SJCRH30 (cell line): ENCODE results near the gene NPHP4. TPM values are rescaled to one million over a fixed set of nuclear protein-coding genes. Genes with fewer than 3 reads are reported as not detected.

Experiments used
- DNase-seq, 2 experiments: peaks; one replicate each; pipeline ENCODE4 v3.0.0-alpha.2; 2015 to 2020
- H3K27ac ChIP-seq: fragments of 250-450 bp; sonication (Bioruptor Pico); 2 replicates; pipeline ENCODE4 v1.5.1; 2020; ENCODE audit warnings: mild to moderate bottlenecking, moderate library complexity
- H3K27me3 ChIP-seq: fragments of 250-450 bp; sonication (Bioruptor Pico); 2 replicates; pipeline ENCODE4 v1.5.1; 2020; ENCODE audit warnings: mild to moderate bottlenecking, moderate library complexity
- H3K36me3 ChIP-seq: fragments of 250-450 bp; sonication (Bioruptor Pico); 2 replicates; pipeline ENCODE4 v1.5.1; 2020; ENCODE audit warnings: mild to moderate bottlenecking, moderate library complexity
- H3K4me1 ChIP-seq: fragments of 250-450 bp; sonication (Bioruptor Pico); 2 replicates; pipeline ENCODE4 v1.5.1; 2020; ENCODE audit warnings: mild to moderate bottlenecking, moderate library complexity
- H3K4me3 ChIP-seq: fragments of 250-450 bp; sonication (Bioruptor Pico); 2 replicates; pipeline ENCODE4 v1.5.1; 2020; ENCODE audit warnings: mild to moderate bottlenecking, moderate library complexity
- H3K9me3 ChIP-seq: fragments of 250-450 bp; sonication (Bioruptor Pico); replicated peaks from 2 replicates; pipeline ENCODE4 v1.5.1; 2020; ENCODE audit warnings: mild to moderate bottlenecking, moderate library complexity
- total RNA-seq: library from RNA; depleted of rRNA; stranded (reverse); fragments of >200 nt; shearing (Covaris generic); gene quantifications from 2 replicates; pipeline ENCODE4 v1.2.3, GENCODE V29; 2014

Gene NPHP4
- total RNA-seq, 1 experiment from 2014 or later: 7.3 TPM

GRCh38 chr1:5887349-5887970 lies 104.8 kb downstream of the NPHP4 start:
- H3K36me3 ChIP-seq: no peaks in the 10 kb centered on the region
- no peaks in the 10 kb centered on the region for H3K9me3 ChIP-seq
- no peak overlapping the region for H3K27ac ChIP-seq
- no peak overlapping the region for H3K4me3 ChIP-seq
- H3K4me1 ChIP-seq: peaks cover 30% of the 10 kb centered on the region
- no peak for DNase-seq
- H3K27me3 ChIP-seq: no peaks in the 10 kb centered on the region

GRCh38 chr1:5886541-5887348 lies 105.5 kb downstream of the NPHP4 start:
- Histone ChIP-seq H3K27ac (no peak overlapping the region), H3K4me1 (peaks cover 27% of the 10 kb centered on the region), H3K4me3 (no peak overlapping the region), H3K36me3 (no peaks in the 10 kb centered on the region), H3K9me3 (no peaks in the 10 kb centered on the region), H3K27me3 (no peaks in the 10 kb centered on the region)
- DNase-seq: no peak

GRCh38 chr1:5886140-5886483 lies 106.1 kb downstream of the NPHP4 start:
- Histone ChIP-seq H3K4me3 (no peak overlapping the region), H3K4me1 (peaks cover 21% of the 10 kb centered on the region), H3K27me3 (no peaks in the 10 kb centered on the region), H3K9me3 (no peaks in the 10 kb centered on the region), H3K36me3 (no peaks in the 10 kb centered on the region), H3K27ac (no peak overlapping the region)
- no peak for DNase-seq

- no peaks in the 10 kb centered on the region for H3K27me3 ChIP-seq
- no peak overlapping the region for H3K4me3 ChIP-seq
- DNase-seq: no peak
- H3K9me3 ChIP-seq: no peaks in the 10 kb centered on the region
- no peaks in the 10 kb centered on the region for H3K36me3 ChIP-seq
- peaks cover 16% of the 10 kb centered on the region for H3K4me1 ChIP-seq
- no peak overlapping the region for H3K27ac ChIP-seq
Measured at GRCh38 chr1:5885471-5886139, 106.6 kb downstream of the NPHP4 start.

GRCh38 chr1:5884110-5884509 lies 108.1 kb downstream of the NPHP4 start:
- Histone ChIP-seq H3K4me3 (no peak overlapping the region), H3K9me3 (peaks cover 3% of the 10 kb centered on the region; the same call in 1 of the 2 replicates), H3K27me3 (no peaks in the 10 kb centered on the region), H3K36me3 (no peaks in the 10 kb centered on the region), H3K27ac (no peak overlapping the region), H3K4me1 (peaks cover under 1% of the 10 kb centered on the region)
- no peak for DNase-seq

- Histone ChIP-seq H3K27me3 (no peaks in the 10 kb centered on the region), H3K36me3 (no peaks in the 10 kb centered on the region), H3K4me1 (no peaks in the 10 kb centered on the region), H3K4me3 (no peak overlapping the region), H3K9me3 (peaks cover 3% of the 10 kb centered on the region; the same call in 1 of the 2 replicates), H3K27ac (no peak overlapping the region)
- no peak for DNase-seq
Measured at GRCh38 chr1:5883129-5884048, 108.8 kb downstream of the NPHP4 start.

GRCh38 chr1:5882367-5883128 lies 109.7 kb downstream of the NPHP4 start:
- H3K27ac ChIP-seq: no peak overlapping the region
- H3K4me1 ChIP-seq: no peaks in the 10 kb centered on the region
- H3K36me3 ChIP-seq: no peaks in the 10 kb centered on the region
- H3K27me3 ChIP-seq: no peaks in the 10 kb centered on the region
- H3K4me3 ChIP-seq: no peak overlapping the region
- peaks cover 3% of the 10 kb centered on the region; the same call in 1 of the 2 replicates for H3K9me3 ChIP-seq
- DNase-seq: no peak

GRCh38 chr1:5881526-5882222 lies 110.6 kb downstream of the NPHP4 start:
- no peak for DNase-seq
- H3K9me3 ChIP-seq: peaks cover 3% of the 10 kb centered on the region; the same call in 1 of the 2 replicates
- H3K4me1 ChIP-seq: no peaks in the 10 kb centered on the region
- H3K27ac ChIP-seq: no peak overlapping the region
- no peaks in the 10 kb centered on the region for H3K27me3 ChIP-seq
- no peak overlapping the region for H3K4me3 ChIP-seq
- no peaks in the 10 kb centered on the region for H3K36me3 ChIP-seq

GRCh38 chr1:5880630-5881405 lies 111.4 kb downstream of the NPHP4 start:
- Histone ChIP-seq H3K4me3 (no peak overlapping the region), H3K27ac (no peak overlapping the region), H3K27me3 (no peaks in the 10 kb centered on the region), H3K36me3 (no peaks in the 10 kb centered on the region), H3K4me1 (no peaks in the 10 kb centered on the region), H3K9me3 (peaks cover 3% of the 10 kb centered on the region; the same call in 1 of the 2 replicates)
- no peak for DNase-seq

- peaks cover 3% of the 10 kb centered on the region; the same call in 1 of the 2 replicates for H3K9me3 ChIP-seq
- no peak for DNase-seq
- no peaks in the 10 kb centered on the region for H3K27me3 ChIP-seq
- H3K36me3 ChIP-seq: no peaks in the 10 kb centered on the region
- H3K4me3 ChIP-seq: no peak overlapping the region
- no peak overlapping the region for H3K27ac ChIP-seq
- H3K4me1 ChIP-seq: no peaks in the 10 kb centered on the region
Measured at GRCh38 chr1:5879421-5879820, 112.8 kb downstream of the NPHP4 start.

- no peak for DNase-seq
- no peaks in the 10 kb centered on the region for H3K36me3 ChIP-seq
Measured at GRCh38 chr1:5878971-5879370, 113.3 kb downstream of the NPHP4 start.

GRCh38 chr1:5877683-5878530 lies 114.3 kb downstream of the NPHP4 start:
- no peaks in the 10 kb centered on the region for H3K36me3 ChIP-seq
- no peak overlapping the region for H3K27ac ChIP-seq
- no peaks in the 10 kb centered on the region for H3K27me3 ChIP-seq
- H3K9me3 ChIP-seq: peaks cover 3% of the 10 kb centered on the region; the same call in 1 of the 2 replicates
- no peak overlapping the region for H3K4me3 ChIP-seq
- no peak for DNase-seq
- H3K4me1 ChIP-seq: no peaks in the 10 kb centered on the region

More at GRCh38 chr1:5878971-5879370, 113.3 kb downstream of the NPHP4 start:
- H3K9me3 ChIP-seq: peaks cover 3% of the 10 kb centered on the region; the same call in 1 of the 2 replicates
- no peaks in the 10 kb centered on the region for H3K27me3 ChIP-seq
- H3K4me3 ChIP-seq: no peak overlapping the region
- H3K27ac ChIP-seq: no peak overlapping the region
- no peaks in the 10 kb centered on the region for H3K4me1 ChIP-seq
